ENCODE data around the gene CLIC1.

The CLIC1 gene

GRCh38 chr6:31700740-31701401 lies 35.5 kb downstream of the CLIC1 start:
- DNase-seq, result no peak

- no peak for DNase-seq
Measured at GRCh38 chr6:31697555-31697954, 38.8 kb downstream of the CLIC1 start.

- no peak for DNase-seq
Measured at GRCh38 chr6:31693535-31693934, 42.8 kb downstream of the CLIC1 start.

- DNase-seq, result no peak
Measured at GRCh38 chr6:31692886-31693285, 43.4 kb downstream of the CLIC1 start.

- DNase-seq, result no peak
Measured at GRCh38 chr6:31692353-31692752, 44.0 kb downstream of the CLIC1 start.

- no peak for DNase-seq
Measured at GRCh38 chr6:31691564-31692108, 44.7 kb downstream of the CLIC1 start.

- no peak for DNase-seq
Measured at GRCh38 chr6:31691078-31691463, 45.3 kb downstream of the CLIC1 start.

GRCh38 chr6:31690231-31691077 lies 45.9 kb downstream of the CLIC1 start:
- no peak for DNase-seq

GRCh38 chr6:31689249-31690110 lies 46.9 kb downstream of the CLIC1 start:
- DNase-seq, result no peak

- no peak for DNase-seq
Measured at GRCh38 chr6:31687860-31688693, 48.3 kb downstream of the CLIC1 start.

GRCh38 chr6:31687321-31687720 lies 49.0 kb downstream of the CLIC1 start:
- DNase-seq, result no peak

- no peak for DNase-seq
Measured at GRCh38 chr6:31686483-31686882, 49.8 kb downstream of the CLIC1 start.

GRCh38 chr6:31683591-31683990 lies 52.7 kb downstream of the CLIC1 start:
- DNase-seq, result no peak

- DNase-seq, result peak; percentile 61
Measured at GRCh38 chr6:31681135-31681671, 55.1 kb downstream of the CLIC1 start.
